Tibial nerve (tissue), 4 donors: ENCODE measurements around the gene CD24.

Source experiments
- CTCF ChIP-seq, 5 experiments: fragments of 200-600 bp in 3 of 5; fragments of 450-650 bp in 2 of 5; sonication (generic) in 3 of 5; IDR thresholded peaks; one replicate each; pipeline ENCODE4 v1.5.1; 2016 to 2019; ENCODE audit warnings: antibody characterized with exemption in 5 of 5, mild to moderate bottlenecking in 3 of 5, moderate library complexity in 2 of 5
- EP300 ChIP-seq, 2 donors: sonication (generic); formaldehyde crosslinking; IDR thresholded peaks; one replicate each; pipeline ENCODE4 v1.6.1; 2017; ENCODE audit warnings: antibody characterized with exemption in 2 of 2, mild to moderate bottlenecking in 1 of 2
- POLR2A ChIP-seq, 2 donors: fragments of 450-650 bp; IDR thresholded peaks; one replicate each; pipeline ENCODE4 v1.6.1; 2017; ENCODE audit warnings: antibody characterized with exemption in 2 of 2, mild to moderate bottlenecking in 2 of 2, moderate library complexity in 2 of 2

GRCh38 chr6:106966671-106967640 lies 7.6 kb downstream of the CD24 start:
- TF ChIP-seq POLR2A (IDR thresholded peaks at IDR 0.05) (no peak), CTCF (IDR thresholded peaks at IDR 0.05) (no peak), EP300 (IDR thresholded peaks at IDR 0.05) (no peak)
